ENCODE measurements around the gene CCDC184. TPM values are rescaled to one million over a fixed set of nuclear protein-coding genes. Genes with fewer than 3 reads are reported as not detected.
"Not testable (repeated sequence)": the region's sequence is repeated elsewhere in the genome, so short reads cannot be mapped to it uniquely, and the experiment has no call there.

Gene CCDC184
- 10.1 and 11.9 TPM in 2 replicates for total RNA-seq (2014; rRNA removed; shearing (Covaris generic))

DNA sequence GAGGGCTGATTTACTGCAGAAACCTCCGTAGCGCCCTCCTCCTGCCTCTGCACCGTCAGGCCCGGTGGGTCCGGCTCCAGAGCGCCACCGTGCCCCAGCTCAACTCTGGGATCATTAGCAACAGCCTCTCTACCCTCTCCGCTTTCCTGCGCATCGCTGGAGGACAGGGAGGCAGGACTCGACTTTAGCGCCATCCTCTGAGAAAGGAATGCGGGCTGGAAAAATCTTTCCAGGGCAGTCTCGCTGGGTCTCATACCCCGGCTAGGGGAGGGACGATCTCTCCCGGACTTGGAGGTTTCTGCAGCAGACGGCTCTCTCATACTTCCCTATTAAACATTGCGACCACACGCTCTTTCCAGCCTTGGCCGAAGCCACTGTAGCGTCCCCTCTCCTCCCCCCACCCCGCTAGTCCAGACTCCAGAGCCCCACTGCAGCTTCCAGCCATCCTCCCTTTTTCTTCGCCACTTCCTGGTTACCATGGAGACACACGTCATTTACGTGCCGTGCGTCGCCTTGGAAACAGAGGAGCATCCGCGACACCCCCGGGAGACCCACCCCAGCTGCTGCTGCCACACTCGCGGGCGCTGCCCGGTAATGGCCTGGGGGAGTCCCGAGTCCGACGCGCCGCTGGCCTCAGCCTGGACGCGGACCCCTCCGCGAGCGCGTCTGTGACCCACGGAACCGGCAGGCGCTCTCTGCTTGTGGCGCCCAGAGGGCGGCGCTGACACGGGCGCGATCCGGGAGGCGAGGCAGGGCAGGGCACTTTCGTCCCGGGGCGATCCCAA is at the start of gene CCDC184:
Gene CCDC184 (plus strand): TSS at position 554 of the 785 bp plus-strand sequence. CDS start 479 bp downstream, outside the sequence.
- Histone ChIP-seq H3K27ac (peak within 1 kb of the TSS; percentile 60), H3K27me3 (replicated peaks) (peaks cover 13% of the 10 kb centered on the region)
- peak; percentile 100 for DNase-seq (ENCODE audit: low read depth in 1 of 2, low spot score in 2 of 2)

DNA sequence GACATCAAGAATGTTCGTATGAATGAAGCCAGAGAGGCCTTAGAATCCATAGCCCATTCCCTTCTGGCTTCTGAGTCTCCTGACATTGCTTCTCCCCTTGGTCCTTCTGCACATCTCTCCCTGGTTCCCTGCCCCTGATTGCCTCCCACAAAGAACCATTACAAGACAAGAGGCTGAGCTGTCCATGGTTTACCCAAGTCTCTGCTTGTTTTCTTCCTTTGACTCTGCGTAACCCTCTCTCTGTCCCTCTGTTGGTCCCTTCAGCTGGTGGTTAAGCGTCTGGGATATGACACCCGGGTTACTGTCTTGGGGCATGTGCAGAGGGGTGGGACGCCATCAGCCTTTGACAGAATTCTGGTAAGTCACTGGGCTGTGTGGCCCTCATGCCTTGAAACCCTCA is 48.4 kb upstream of the CCDC184 start:
- no peaks in the 10 kb centered on the region for H3K27me3 ChIP-seq (replicated peaks)
- peaks cover 96% of the 10 kb centered on the region for H3K36me3 ChIP-seq
- DNase-seq (ENCODE audit: low read depth in 1 of 2, low spot score in 2 of 2): peak in 1 of 2 experiments; percentile 87
- H3K4me1 ChIP-seq (replicated peaks): no peaks in the 10 kb centered on the region
- H3K9me3 ChIP-seq (replicated peaks): no peaks in the 10 kb centered on the region
- H3K4me3 ChIP-seq: no peak overlapping the region
- no peak overlapping the region for H3K27ac ChIP-seq

More for the DNA sequence above, at the start of gene CCDC184:
- Histone ChIP-seq H3K36me3 (peaks cover 4% of the 10 kb centered on the region), H3K4me3 (peak within 1 kb of the TSS; percentile 72), H3K9me3 (replicated peaks) (peaks cover 6% of the 10 kb centered on the region), H3K4me1 (replicated peaks) (peaks cover 22% of the 10 kb centered on the region)

DNA sequence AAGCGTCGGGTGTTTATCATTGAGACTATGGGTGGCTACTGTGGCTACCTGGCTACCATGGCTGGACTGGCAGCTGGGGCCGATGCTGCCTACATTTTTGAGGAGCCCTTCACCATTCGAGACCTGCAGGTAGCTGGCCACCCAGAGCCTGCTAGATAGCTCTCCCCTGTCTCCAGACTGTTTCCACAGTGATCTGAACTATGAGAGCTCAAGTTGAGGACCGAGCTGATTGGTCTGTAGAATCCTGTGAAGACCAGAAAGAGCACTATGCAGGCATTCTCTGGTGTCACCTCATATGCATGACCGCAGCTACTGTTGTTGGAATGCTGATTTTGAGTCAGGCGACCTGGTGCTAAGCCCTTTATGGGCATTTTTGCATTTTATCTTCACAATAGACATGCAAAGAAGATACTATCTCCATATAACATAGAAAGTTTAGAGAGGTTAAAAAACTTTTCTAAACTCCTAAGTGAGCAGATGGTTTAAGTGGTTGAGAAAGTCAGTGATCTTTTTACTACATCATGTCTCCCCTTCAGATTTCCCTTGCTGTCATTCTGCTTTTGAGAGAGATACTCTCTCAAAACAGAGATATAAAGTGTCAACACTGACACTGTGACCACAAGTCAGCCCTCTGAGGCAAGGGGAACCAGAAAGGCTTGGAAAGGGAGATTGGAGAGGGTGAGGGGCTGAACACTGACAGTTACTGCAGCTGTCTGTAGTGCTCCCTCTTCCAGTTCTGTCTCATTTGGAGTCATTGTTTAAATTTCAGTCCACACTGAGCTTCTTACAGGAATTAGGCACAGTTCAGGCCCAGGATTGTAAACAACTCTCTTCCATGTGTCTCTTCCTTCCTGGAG is 40.4 kb upstream of the CCDC184 start:
- peaks cover 100% of the 10 kb centered on the region for H3K36me3 ChIP-seq
- no peak overlapping the region for H3K4me3 ChIP-seq
- H3K27ac ChIP-seq: no peak overlapping the region
- H3K4me1 ChIP-seq (replicated peaks): no peaks in the 10 kb centered on the region
- no peaks in the 10 kb centered on the region for H3K27me3 ChIP-seq (replicated peaks)
- peak in 1 of 2 experiments; percentile 86 for DNase-seq (ENCODE audit: low read depth in 1 of 2, low spot score in 2 of 2)
- H3K9me3 ChIP-seq (replicated peaks): no peaks in the 10 kb centered on the region; the same call in 1 of the 2 replicates

- no peak overlapping the region for H3K27ac ChIP-seq
- H3K4me3 ChIP-seq: no peak overlapping the region
- DNase-seq (ENCODE audit: low read depth in 1 of 2, low spot score in 2 of 2): peak in 1 of 2 experiments; percentile 83
- H3K4me1 ChIP-seq (replicated peaks): no peaks in the 10 kb centered on the region
- H3K36me3 ChIP-seq: peaks cover 99% of the 10 kb centered on the region
- no peaks in the 10 kb centered on the region for H3K27me3 ChIP-seq (replicated peaks)
- H3K9me3 ChIP-seq (replicated peaks): no peaks in the 10 kb centered on the region; the same call in 1 of the 2 replicates
Measured at GRCh38 chr12:48143898-48144297, 39.5 kb upstream of the CCDC184 start.

GRCh38 chr12:48145981-48146380 is 37.5 kb upstream of the CCDC184 start:
- peaks cover 99% of the 10 kb centered on the region for H3K36me3 ChIP-seq

DNA sequence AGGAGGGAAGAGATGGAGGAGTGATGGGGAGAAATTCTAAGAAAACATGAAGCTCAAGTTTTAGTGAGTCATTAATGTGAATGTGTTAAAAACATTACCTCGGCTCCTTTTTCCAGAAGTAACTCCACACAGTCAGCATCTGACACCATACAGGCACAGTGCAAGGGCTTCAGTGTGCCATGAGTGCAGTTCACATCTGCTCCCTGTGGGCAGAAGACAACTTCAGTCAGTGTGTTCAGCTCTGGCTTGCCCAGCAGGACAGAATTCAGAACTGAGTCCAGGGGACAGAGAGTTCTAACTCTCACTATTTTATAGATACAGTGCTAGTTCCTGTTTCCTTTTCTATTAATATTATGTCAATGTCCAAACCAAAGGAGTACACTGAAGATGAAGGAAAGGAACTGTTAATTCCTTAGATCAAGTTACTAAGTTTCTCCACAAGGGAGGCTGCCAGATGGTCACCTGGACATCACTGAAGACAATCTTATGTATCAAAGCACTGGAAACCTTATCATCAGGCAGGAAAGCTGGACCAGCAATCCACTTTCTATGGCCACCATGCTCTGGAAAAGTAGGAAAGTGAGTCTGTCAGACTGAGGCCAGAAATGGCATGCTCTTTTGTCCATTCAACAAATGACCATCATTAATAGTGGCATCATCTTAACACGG is 32.2 kb upstream of the CCDC184 start:
- DNase-seq (ENCODE audit: low read depth in 1 of 2, low spot score in 2 of 2): peak in 1 of 2 experiments; percentile 82
- no peak overlapping the region for H3K4me3 ChIP-seq
- H3K4me1 ChIP-seq (replicated peaks): peaks cover 6% of the 10 kb centered on the region
- H3K27ac ChIP-seq: no peak overlapping the region
- H3K9me3 ChIP-seq (replicated peaks): no peaks in the 10 kb centered on the region
- no peaks in the 10 kb centered on the region for H3K27me3 ChIP-seq (replicated peaks)
- H3K36me3 ChIP-seq: peaks cover 84% of the 10 kb centered on the region

More at GRCh38 chr12:48145981-48146380, 37.5 kb upstream of the CCDC184 start:
- H3K9me3 ChIP-seq (replicated peaks): no peaks in the 10 kb centered on the region; the same call in 1 of the 2 replicates
- peak in 1 of 2 experiments; percentile 52 for DNase-seq (ENCODE audit: low read depth in 1 of 2, low spot score in 2 of 2)
- H3K4me1 ChIP-seq (replicated peaks): no peaks in the 10 kb centered on the region
- no peak overlapping the region for H3K27ac ChIP-seq
- H3K4me3 ChIP-seq: no peak overlapping the region
- no peaks in the 10 kb centered on the region for H3K27me3 ChIP-seq (replicated peaks)

- not testable (repeated sequence) for H3K9me3 ChIP-seq (replicated peaks); H3K4me3 ChIP-seq; H3K27ac ChIP-seq; H3K27me3 ChIP-seq (replicated peaks)
- Histone ChIP-seq H3K4me1 (replicated peaks) (peaks cover 17% of the 10 kb centered on the region), H3K36me3 (peaks cover 43% of the 10 kb centered on the region)
- peak in 1 of 2 experiments; percentile 75 for DNase-seq (ENCODE audit: low read depth in 1 of 2, low spot score in 2 of 2)
Measured at GRCh38 chr12:48155786-48156185, 27.7 kb upstream of the CCDC184 start.

DNA sequence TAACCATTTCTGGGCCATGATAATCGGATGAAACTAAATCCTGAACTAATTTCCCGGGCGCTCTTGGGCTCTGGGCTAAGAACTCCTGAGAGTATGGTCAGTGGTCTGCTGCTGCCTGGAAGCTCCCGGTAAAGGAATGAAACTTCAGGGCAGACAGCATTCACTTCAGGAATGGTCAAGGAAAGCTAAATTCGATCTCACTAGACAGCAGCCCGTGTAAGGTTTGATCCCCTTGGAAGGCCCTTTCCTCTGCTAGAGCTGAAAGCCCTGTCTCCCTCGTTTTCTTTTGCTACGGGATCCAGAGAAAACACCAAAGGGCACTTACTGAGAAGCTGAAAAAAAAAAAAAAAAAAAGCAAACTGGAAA is 26.8 kb upstream of the CCDC184 start:
- DNase-seq (ENCODE audit: low read depth in 1 of 2, low spot score in 2 of 2): peak in 1 of 2 experiments; percentile 82
- H3K4me1 ChIP-seq (replicated peaks): peaks cover 17% of the 10 kb centered on the region
- H3K27me3 ChIP-seq (replicated peaks): no peaks in the 10 kb centered on the region
- H3K36me3 ChIP-seq: peaks cover 35% of the 10 kb centered on the region
- peak overlapping the region; percentile 65 for H3K4me3 ChIP-seq
- H3K27ac ChIP-seq: no peak overlapping the region
- H3K9me3 ChIP-seq (replicated peaks): no peaks in the 10 kb centered on the region

DNA sequence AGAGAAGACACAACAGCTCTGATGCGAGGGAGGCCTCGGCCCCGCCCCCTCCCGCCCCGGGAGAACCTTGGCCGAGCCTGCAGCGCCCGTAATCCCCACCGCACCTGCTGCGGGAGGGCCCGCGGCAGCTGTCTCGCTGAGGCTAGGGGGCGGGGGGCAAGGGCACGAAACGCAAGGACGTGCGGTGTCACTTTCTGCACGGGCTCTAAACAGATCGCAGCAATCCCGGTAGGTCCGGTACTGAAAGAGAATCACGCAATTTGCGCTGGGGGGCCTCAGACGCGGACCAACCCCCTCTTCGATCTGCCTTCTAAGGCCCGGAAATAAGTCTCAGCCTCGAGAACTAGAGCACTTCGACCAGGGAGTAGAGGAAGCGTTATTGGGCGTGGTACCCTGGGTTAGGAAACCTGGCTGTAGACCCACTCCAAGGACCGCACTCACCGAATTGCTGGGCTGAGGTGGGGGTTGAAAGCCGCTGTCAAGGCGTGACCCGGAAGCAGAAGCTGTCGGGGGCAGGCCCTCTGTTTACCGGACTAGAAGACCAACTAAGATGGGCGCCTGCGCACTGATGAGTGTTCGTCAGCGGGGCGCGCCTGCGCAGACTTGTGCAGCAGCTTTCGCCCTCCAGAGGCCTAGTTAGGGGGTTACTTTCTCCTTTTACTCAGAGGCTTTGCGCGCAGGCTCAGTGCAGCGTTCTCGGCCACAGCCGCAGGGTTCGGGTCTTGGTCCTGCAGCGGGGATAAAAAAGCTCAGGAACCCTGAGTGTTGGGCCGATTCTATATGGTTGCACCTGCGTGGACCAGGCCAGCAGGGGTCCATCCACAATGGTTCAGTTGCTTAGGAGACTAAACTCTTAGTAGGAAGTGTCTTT is 26.2 kb upstream of the CCDC184 start, which contains the start of gene ASB8:
Gene ASB8 (minus strand): TSS at position 498 of the 871 bp plus-strand sequence. CDS start 4,019 bp downstream, outside the sequence.
- Histone ChIP-seq H3K9me3 (replicated peaks) (no peaks in the 10 kb centered on the region), H3K27me3 (replicated peaks) (no peaks in the 10 kb centered on the region), H3K4me3 (peak within 1 kb of the TSS; percentile 65), H3K36me3 (peaks cover 29% of the 10 kb centered on the region), H3K27ac (peak within 1 kb of the TSS; percentile 2), H3K4me1 (replicated peaks) (peaks cover 14% of the 10 kb centered on the region)
- DNase-seq (ENCODE audit: low read depth in 1 of 2, low spot score in 2 of 2): peak; percentile 100

- Histone ChIP-seq H3K4me3 (peak overlapping the region; percentile 65), H3K9me3 (replicated peaks) (no peaks in the 10 kb centered on the region), H3K4me1 (replicated peaks) (peaks cover 13% of the 10 kb centered on the region), H3K27ac (peak overlapping the region; percentile 2), H3K27me3 (replicated peaks) (no peaks in the 10 kb centered on the region), H3K36me3 (peaks cover 22% of the 10 kb centered on the region)
- peak in 1 of 2 experiments; percentile 77 for DNase-seq (ENCODE audit: low read depth in 1 of 2, low spot score in 2 of 2)
Measured at GRCh38 chr12:48157889-48158370, 25.5 kb upstream of the CCDC184 start.

GRCh38 chr12:48160046-48160445 is 23.4 kb upstream of the CCDC184 start:
- H3K27me3 ChIP-seq (replicated peaks): no peaks in the 10 kb centered on the region
- H3K27ac ChIP-seq: no peak overlapping the region
- peaks cover 13% of the 10 kb centered on the region for H3K4me1 ChIP-seq (replicated peaks)
- no peak overlapping the region for H3K4me3 ChIP-seq
- no peaks in the 10 kb centered on the region for H3K9me3 ChIP-seq (replicated peaks)
- H3K36me3 ChIP-seq: peaks cover 4% of the 10 kb centered on the region
- DNase-seq (ENCODE audit: low read depth in 1 of 2, low spot score in 2 of 2): peak in 1 of 2 experiments; percentile 83

DNA sequence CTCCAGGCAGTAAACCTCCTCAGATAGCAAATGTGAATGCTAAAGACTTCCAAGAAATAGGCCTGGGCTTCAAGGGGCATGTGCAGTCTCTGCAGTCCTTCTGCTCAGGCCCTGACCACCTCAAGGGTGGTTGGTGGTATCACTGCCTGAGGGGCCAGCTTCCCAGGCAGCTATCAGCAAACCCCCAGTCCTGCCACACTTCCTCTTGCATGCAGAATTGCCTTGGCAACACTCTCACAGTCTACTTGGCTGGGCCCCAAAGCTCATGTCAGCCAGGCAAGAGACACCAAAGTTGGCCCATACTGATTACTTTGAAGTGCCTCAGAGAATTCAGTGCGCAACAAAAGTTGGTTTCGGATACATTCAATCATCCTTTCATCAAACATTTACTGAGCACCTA is 22.6 kb upstream of the CCDC184 start:
- no peaks in the 10 kb centered on the region for H3K27me3 ChIP-seq (replicated peaks)

More for the DNA sequence above, 22.6 kb upstream of the CCDC184 start:
- H3K36me3 ChIP-seq: peaks cover 3% of the 10 kb centered on the region
- peak in 1 of 2 experiments; percentile 83 for DNase-seq (ENCODE audit: low read depth in 1 of 2, low spot score in 2 of 2)
- H3K4me1 ChIP-seq (replicated peaks): peaks cover 13% of the 10 kb centered on the region
- no peak overlapping the region for H3K27ac ChIP-seq
- H3K9me3 ChIP-seq (replicated peaks): 0 out of 2 replicates have a peak, but pooled peaks cover 3% of the 10 kb centered on the region
- no peak overlapping the region for H3K4me3 ChIP-seq

Data from SJSA1 (cell line).